NCI-H524 (cell line): ENCODE results near the gene UBASH3A.

Source experiments
- DNase-seq, 2 experiments: peaks; one replicate each; lab custom pipeline; 2025; lab: John Stamatoyannopoulos, UW

UBASH3A gene

DNA sequence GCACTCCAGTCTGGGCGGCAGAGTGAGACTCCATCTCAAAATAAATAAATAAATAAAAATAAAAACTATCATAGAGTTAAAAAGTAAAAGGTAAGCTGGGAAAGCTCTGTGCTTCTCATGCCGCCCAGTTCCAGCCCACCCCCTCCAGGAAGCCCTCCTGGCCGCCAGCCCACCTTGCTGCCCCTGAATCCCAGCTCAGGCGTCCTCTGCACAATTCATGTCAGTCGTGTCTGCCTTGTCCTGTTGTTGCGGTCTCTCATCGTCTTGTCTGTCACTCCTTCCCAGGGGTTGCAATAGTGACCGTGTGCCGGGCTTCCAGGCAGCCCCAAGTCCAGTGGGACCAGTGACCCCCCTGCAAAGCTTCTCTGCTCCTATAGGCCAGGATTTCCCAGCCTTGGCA, 48.2 kb downstream of the UBASH3A start:
- DNase-seq: no peak

DNA sequence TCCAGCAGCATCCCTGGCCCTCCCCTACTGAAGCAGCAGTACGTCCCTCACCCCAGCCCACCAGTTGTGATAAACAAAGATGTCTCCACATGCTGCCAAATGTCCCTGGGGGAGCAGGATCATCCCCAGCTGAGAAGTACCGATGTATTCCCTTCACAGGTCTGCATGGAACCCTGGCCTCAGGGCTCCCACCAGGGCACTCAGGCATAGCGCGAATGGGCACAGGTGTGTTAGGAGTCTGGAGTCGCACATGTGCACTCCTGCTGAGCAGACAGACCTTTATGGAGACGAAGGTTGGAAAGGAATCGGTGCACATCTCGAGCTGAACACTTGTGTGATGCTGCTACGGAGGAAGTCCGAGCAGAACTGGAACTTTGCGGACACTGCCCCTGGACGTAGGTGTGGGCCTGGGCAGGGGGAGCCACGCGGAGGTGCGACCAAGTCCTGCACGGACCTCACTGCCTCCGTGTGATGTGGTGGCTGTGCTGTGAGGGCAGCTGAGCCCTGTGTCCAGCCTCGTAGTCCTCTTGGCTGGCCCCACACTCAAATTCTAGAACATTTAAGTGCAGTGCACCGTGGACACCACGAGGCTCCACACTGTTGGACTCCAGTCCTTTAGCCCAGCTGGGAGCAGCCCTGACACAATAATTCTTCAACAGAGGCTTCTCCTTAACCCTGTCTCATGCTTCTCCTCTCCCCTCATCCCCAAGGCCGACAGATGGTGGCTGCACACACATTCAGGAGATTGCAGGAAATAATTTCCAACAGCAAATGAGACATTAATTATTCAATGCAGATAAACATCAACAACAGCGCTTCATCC, 48.9 kb downstream of the UBASH3A start:
- peak; percentile 20 to 58 for DNase-seq

DNA sequence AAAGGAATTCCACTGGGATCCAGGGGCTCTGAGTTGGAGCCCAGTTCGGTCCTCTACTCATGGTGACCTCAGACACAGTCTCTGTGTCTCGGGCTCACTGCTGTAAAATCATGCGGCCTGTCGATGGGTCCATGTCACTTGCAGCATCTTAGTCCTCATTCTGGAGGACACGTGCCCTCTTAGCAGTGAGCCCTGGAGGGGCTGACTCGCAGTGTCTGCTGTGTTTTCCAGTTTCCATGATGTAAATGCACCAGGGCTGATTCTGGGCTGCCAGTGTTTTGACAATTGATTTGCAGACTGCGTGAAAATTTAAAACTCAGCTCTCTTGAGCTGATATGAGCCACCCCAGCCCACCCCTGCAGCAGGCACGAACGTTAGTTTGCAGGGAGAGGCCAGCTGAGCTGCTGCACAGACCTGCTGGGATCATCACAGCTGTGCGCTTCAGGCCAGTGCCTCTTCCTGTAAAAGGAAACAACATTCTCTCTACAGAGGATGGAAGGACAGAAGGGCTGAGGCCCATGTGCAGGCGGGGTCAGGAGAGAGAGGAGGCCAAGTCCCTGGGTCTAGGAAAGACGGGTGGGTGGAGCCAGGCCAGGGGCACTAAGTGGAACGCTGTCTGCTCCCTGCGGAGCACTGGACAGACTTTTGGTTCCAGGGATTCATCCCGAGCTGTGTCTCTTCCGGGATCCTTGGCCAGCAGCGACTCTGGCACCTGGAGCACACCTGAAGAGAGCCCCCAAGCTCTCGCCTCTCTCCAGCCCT, 49.7 kb downstream of the UBASH3A start:
- DNase-seq: peak in 1 of 2 experiments; percentile 33

DNA sequence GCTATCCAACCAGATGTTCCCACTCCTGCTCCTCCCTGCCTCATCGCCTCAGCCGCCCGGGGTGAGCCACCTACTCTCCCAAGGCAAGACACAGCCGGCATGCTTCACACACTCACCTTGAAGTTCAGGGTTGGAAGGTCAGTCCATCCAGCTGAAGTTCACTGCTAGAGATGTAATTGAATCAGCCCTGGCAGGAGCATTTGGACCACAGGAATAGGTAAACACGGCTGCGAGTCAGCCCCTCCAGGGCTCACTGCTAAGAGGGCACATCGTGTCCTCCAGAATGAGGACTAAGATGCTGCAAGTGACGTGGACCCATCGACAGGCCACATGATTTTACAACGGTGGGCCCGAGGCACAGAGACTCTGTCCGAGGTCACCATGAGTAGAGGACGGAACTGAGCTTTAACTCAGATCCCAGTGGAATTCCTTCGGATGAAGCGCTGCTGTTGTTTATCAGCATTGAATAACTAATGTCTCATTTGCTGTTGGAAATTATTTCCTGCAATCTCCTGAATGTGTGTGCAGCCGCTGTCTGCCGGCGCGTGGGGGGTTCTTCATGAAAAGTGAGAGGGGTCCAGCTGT, 50.4 kb downstream of the UBASH3A start:
- DNase-seq: no peak

DNA sequence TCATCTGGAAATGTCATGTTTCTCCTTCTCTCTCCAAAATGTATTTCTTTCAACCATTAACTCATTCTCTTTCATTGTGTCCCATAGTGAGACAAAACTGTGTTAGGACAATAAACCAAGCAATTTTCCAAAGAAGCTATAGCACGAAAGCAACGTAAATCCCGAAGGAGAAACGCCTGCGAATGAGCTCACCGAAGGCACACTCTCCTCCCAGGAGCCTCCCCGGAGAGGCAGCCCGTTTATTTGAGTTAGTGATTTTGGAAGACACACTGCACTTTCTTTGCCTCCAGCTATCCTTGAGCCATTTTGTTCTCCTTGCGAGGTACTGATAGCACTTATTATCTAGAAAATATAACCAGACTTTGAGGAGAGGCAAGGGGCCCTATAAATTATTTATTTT, 51.1 kb downstream of the UBASH3A start:
- DNase-seq: no peak

DNA sequence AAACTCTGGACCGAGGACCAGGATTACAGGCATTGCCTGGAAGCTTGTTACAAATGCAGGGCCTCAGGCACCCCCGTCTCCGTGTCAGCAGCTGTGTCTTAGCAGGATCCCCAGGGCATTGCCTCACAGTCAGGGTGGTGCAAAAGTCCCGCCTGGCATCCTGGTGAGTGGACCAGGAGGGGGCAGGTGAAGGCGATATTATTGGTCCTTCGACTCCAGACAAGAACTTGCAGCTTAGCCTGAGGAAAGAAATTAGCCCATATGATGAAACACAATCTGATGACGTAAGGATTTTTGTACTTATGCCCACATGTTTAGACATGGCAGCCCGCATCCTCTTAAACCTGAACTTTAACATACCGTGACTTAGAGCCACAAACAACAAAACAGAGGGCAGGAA, 51.5 kb downstream of the UBASH3A start:
- peak in 1 of 2 experiments; percentile 66 for DNase-seq

DNA sequence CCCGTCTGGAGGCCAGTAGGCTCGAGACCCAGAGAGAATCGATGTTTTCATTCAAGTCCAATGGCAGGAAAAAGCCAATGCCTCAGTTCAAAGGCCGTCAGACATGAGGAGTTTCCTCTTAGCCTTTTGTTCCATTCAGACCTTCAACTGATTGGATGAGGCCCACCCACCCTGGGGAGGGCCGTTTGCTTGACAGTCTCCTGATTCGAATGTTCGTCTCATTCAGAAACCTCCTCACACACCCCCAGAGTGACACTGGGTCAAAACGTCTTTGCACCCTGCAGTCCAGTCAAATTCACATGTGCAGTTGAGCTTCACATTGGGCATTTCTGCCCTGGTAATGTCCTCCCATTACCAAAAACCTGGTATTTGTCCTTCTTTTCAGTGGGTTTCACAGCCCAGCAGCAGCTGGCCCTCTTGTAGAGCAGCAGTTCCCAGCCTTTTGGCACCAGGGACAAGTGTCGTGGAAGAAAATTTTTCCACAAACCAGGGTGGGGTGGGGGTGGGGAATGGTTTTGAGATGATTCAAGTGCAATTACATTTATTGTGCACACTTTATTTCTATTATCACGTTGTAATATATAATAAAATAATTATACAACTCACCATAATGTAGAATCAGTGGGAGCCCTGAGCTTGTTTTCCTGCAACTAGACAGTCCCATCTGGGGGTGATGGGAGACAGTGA, 52.2 kb downstream of the UBASH3A start:
- no peak for DNase-seq

DNA sequence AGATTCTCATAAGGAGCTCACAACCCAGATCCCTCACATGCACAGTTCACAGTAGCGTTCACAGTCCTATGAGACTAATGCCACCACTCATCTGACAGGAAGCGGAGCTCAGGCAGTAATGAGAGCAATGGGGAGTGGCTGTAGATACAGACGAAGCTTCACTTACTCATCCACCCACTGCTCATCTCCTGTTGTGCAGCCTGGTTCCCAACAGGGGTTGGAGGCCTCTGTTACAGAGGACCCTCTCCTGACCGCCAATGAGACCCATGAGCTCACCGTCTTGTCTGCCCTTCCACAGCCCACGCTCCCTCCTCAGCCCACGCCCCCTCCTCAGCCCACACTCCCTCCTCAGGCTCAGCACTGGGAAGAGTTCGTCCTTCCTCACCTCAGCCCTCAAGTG, 52.8 kb downstream of the UBASH3A start:
- no peak for DNase-seq

DNA sequence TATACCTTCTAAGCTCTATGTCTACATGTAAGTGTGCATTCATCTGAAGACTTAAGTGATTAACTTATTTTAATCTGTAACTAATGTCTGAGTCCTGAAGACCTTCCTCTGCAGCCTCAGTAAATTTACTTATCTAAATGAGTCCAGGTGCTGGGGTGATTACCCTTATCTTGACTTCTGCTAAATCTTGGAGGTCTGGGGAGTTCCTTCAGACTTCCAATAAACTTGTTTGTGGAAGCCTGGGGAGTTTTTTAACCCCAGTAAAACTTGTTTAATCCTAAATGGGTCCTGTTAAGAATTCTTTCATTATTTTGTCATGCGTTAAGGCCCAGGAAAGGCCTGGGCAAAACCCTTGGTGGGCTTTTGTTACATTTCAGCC, 55.4 kb downstream of the UBASH3A start:
- no peak for DNase-seq

DNA sequence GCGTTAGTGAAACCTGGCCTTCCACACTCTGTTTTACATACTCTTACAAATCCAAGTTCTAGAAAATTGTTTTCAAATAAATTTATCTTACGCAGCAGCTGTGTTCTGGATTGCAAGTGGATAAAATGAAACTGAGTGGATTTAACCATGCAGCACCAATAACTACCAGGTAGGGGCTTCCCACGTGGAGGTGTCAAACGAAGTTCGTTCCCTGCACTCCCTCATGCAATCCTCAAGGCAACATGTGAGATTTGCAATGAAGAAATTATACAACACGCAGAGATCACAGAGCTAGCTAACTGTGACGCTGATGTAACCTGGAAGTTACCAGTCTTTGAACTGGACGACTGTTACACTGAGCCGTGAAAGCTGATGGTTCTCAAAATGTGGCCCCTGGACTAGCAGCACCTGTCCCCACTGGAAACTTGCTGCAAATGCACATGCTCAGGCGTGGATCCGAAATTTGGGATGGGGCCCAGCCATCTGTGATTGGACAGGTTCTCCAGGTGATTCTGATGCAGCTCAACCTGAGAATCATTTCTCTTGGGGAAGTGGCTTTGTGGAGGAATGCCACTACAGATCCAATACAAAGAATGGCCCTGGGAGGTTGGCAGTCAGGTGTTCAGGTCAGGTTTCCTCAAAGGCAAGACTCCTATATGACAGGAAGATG, 56.0 kb downstream of the UBASH3A start:
- no peak for DNase-seq

DNA sequence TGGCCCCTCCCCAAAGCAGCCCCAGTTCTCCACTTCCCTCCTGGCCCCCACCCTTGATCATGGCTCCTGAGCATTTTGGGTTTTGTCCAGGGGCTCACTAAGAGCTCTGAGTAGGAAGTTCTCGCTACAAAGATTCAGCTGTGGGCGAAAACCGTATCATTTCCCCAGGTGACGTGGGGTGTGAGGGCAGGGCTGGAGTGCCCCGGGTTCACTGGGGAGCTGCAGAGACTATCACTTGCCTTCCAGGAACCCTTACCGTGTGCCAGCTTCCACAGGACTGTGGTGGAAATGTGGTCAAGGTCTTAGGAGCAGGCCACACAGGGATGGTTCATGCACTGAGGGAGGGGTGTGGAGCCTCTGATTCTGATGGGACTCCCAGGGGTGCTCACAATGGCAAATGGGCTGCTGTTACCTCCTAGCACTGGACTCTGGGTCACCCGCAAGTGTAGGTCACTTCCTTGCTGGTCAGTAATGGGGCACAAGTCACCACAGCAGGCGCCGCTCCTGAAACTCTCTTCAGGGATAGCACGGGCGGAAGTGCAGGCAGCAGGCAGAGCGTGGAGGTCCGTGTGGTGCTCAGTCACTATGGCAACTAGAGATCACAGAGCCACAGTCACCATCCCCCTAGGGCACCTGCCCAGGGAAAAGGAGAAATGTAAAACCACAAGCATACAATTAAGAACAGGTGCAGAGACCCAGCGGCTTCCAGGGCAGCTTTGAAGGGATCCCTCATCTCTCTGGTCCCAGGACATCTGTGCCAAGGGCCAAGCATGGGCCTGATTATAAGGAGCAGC, 56.9 kb downstream of the UBASH3A start:
- DNase-seq: peak; percentile 21 to 74

DNA sequence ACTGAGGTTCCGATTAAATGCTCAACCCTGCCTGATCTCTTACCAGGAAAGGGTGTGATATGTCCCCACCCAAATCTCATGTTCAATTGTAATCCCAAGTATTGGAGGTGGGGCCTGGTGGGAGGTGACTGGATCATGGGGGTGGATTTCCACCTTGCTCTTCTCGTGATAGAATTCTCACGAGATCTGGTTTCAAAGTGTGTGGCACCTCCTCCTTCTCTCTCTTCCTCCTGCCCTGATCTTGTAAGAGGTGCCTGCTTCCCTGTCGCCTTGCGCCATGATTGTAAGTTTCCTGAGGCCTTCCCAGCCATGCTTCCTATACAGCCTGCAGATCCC, 57.5 kb downstream of the UBASH3A start:
- DNase-seq: no peak

DNA sequence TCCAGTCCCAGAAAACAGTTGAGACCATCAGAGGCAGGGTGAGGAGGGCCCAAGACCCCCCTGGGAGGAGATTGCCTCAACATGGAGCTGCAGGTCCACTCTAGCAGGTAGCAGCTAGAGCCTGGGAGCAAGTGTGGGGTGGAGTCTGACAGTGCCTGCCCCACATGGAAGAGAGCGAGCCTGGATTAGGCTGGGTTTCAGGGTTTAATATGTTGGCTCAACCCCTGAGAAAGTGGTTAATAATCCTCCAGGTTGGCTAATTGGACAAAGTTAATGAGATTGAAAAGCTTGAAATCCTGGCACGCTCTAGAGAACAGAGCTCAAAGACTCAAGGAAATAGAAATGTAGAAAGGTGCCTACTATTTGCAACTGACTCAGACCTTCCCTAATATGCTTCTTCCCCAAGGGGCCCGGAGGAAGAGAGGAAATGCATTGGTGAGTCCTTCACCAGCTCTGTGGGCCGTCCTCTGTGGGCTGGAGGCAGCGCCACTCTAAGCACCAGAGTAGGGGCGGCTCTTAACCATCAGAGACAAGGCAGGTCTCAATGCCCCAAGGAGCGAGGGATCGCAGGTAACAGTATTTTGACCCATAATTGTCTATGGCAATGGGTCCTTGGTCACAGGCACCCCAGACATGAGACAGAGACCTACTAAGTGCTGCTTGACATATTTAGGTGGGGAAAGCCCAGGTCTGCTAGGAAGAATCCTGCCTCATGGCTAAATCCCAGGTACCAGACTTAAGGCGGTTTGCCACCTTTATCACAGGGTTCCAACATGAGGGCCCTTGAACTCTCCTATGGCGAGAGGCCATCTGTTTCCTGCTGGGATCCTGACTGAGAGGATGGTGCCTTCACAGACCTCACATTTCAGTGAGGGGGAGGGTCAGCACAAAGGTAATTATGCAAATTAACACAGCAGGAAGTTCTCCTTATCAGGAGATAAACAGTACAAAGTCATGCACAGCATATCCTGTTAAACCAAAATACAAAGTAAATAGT, 58.5 kb downstream of the UBASH3A start:
- DNase-seq: peak; percentile 93 to 96

DNA sequence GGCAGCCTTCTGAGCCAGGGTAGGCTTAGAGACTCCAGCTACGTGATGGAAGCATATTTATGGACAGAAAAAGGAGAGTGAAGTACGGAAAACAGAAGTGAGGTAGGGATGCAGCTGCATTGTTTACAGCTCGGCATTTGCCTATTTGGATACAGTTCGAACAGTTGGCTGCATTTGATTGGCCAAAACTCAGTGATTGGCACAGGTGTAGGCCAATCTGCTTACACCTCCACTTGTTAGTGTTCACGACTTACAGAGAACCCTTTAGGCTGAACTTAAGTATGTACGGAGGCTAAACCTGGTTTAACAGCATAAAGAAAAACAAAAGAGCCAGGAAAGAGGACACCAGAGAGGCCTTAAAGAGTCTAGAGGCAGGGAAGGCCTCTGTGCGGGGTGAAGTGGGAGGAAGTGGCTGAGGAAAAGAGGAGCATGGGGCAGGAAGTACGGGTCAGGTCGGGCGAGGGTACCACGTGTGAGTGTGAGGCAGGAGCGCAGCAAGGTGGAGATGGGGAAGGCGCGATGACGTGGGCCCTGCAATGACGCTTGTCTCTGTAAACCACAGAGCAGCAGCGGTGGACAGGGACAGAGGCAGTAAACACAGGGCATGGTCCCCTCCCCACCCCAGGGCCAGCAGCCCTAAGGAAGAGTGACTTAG, 60.3 kb downstream of the UBASH3A start:
- DNase-seq: peak in 1 of 2 experiments; percentile 48

DNA sequence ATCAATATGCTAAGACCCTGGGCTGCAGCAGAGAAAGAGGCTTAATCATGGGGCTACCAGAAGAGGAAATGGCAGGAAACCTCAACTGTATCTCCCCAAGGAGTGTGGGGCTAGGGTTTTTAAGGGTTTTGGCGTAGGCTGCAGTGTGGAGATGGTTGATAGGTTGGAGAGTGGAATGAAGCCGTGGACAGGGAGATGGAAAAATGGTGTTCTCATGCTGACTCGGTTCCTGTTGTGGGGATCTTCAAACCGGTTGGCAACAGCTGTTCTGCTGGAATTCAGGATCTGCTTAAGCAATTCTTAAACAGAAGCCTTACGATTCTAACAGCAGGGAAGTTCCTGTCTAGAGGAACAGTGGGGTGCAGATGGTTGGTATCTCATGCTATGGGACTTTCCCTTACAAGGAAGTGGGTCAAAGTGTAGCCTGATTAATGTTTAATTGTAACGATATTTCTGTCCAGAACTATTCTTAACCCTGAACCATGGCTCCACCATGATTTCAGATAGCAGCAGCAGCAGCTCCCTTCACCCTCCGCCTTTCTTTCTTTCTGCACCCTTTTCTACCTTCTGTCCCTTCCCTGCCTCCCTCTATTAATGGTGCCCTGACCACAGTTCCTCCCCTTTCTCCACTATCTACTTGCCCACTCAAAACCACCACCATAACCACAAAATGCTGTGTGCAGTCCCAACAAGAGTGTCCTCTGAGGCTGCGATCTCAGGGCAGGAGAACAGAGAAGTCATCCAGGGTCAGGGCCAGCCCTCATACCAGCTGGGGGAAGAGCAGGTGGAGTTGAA, 61.5 kb downstream of the UBASH3A start:
- DNase-seq: peak in 1 of 2 experiments; percentile 57

DNA sequence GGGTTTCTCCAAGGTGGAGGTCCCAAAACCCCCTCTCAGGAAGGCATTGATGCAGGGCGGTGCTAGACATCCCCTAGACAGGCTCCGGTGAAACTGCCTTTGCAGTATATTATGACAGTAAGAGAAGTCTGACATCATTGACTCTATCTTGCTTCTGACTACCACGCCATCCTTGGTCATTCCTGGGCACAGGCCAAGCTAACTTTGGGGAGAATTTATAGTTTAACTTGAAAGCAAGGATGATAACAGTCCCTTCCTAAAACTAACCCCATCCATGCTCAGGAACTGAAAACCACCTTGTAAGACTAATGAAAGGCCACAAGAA, 62.1 kb downstream of the UBASH3A start:
- no peak for DNase-seq

DNA sequence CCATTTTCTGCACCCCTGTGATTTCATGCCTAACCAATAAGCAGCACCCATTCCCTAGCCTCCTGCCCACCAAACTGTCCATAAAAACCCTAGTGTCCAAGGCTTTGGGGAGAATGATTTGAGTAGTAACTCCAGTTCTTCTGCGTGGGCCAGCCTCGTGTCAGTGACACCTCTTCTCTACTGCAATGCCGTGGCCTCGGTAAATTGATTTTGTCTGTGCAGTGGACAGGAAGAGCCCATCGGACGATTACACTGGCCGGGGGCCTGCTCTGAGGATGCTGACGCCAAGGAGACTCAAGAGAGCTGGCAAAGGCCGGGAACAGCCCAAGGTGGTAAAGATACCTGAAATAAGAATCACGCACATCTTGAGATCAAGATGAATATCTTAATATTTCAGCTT, 63.0 kb downstream of the UBASH3A start:
- DNase-seq: no peak

DNA sequence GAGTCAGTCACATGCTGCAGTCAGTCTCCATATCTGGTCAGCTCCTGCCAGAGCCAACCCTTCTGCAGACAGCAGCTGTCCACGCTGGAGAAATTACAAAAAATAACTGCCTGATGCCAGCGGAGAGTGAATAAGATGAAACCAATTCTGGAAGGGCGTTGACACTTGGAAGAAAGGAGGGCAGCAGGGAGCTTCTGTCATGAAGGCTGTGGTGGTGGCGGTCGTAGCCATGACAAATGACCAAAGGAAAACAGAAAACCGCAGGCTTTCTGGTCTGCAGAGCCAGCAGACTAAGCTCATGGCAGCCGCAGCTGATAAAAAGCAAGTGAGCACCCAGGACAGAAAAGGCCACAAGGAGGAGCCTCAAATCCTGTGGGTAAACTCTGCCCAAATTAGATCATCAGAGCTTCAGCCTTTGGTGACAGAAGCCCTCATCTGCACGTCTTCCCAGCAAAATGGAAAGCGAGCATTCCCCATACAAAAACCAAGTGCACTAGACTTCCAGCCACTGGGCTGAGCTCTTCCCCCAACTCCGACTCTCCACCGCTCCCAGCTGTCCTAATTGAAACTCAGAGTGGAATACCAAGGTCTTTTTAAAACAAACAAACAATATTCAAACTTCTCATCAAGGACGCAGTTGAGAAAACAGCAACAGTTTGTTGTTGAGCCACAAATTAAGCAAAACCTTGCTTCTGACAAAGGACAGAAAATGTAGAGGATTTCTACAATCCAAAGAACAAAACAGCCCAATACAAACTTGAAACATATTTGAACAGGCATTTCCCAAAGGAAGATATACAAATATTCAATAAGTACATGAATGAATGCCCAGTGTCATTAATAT, 63.7 kb downstream of the UBASH3A start:
- no peak for DNase-seq
